Raji (cell line): ENCODE measurements around the gene RELL1.

Experiments used
- POLR2A ChIP-seq: IDR thresholded peaks from 2 replicates; pipeline ENCODE4 v1.6.1; 2011; ENCODE audit warnings: low read depth, low read length, control low read depth; ENCODE audit not compliant: insufficient read depth

RELL1 gene

GRCh38 chr4:37639551-37640285 lies 46.5 kb downstream of the RELL1 start:
- no peak for TF ChIP-seq POLR2A

DNA sequence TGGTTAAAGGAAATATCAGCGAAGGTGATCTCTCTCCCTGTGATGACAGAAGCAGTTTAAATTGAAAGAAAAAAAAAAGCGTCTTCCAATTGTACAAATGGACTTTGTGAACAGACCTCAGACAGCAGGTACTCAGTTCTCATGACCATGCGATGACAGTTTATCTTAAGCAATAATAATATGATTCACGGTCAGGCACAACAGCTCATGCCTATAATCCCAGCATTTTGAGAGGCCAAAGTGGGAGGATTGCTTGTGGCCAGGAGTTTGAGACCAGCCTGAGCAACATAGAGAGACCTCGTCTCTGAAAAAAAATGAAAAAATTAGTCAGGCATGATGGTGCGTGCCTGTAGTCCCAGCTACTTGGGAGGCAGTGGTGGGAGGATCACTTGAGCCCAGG lies 51.0 kb downstream of the RELL1 start:
- TF ChIP-seq POLR2A, result no peak

DNA sequence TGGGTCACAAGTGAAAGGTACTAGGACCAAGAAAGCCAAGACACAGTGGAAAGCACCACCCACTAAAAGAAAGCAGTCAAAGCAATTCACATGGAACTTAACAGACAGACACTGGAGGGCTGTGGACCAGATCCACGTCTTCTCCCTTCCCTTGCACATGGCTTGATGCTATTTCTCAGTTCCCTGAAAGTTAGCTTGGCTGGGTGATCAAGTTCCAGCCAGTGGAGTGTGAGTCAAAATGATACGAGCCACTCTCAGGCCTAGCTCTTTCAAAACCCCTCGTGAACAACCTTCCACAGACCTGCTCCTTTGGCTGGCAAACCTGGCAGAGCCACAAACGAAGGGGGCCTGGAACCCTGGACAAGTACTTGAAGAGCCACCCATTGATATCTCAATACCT lies 52.0 kb downstream of the RELL1 start:
- TF ChIP-seq POLR2A, result no peak

GRCh38 chr4:37632836-37633235 lies 53.3 kb downstream of the RELL1 start:
- no peak for TF ChIP-seq POLR2A

GRCh38 chr4:37631551-37631950 lies 54.6 kb downstream of the RELL1 start:
- TF ChIP-seq POLR2A, result no peak

GRCh38 chr4:37629713-37630112 lies 56.5 kb downstream of the RELL1 start:
- TF ChIP-seq POLR2A, result no peak

GRCh38 chr4:37628977-37629609 lies 57.1 kb downstream of the RELL1 start:
- TF ChIP-seq POLR2A, result no peak

- TF ChIP-seq POLR2A, result no peak
These were observed 58.9 kb downstream of the RELL1 start for GRCh38 chr4:37627263-37627662.

- no peak for TF ChIP-seq POLR2A
These were observed 60.7 kb downstream of the RELL1 start for GRCh38 chr4:37625499-37625898.

- no peak for TF ChIP-seq POLR2A
These were observed 62.2 kb downstream of the RELL1 start for GRCh38 chr4:37623940-37624339.

- TF ChIP-seq POLR2A, result no peak
These were observed 63.1 kb downstream of the RELL1 start for GRCh38 chr4:37623125-37623524.

DNA sequence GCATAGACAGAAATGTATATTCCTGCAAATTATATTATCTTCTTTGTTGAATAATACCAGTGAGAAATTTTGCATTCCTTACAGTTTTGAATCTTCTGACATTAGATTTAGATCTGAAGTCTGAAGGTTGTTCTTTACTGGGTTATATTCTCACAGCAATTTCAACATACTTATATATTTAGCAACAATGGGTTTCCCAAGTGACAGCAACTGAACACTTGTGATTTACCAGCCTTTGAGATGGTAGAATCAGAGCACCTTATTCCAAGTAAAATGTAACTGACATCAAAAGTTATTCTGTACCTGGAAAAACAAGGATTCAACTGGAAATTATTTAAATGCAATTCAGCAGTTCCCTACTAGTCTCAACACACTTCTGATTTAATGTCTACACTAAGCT lies 66.0 kb downstream of the RELL1 start:
- no peak for TF ChIP-seq POLR2A

DNA sequence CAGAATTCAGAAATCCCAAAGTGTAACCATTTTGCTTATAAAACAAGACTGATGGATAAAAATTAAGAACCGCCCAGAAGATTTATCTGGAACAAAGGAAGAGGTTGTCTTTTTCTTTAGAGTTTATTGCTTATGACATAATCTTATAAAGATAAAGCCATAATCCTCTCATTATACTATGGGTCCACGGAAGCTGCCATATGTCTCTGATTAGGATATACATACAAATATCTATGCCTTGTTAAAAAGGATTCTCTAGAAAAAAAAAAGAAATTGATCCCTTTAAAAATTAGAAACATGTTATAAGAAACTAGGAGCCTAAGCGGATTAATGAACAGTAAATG lies 70.5 kb downstream of the RELL1 start:
- TF ChIP-seq POLR2A, result no peak

DNA sequence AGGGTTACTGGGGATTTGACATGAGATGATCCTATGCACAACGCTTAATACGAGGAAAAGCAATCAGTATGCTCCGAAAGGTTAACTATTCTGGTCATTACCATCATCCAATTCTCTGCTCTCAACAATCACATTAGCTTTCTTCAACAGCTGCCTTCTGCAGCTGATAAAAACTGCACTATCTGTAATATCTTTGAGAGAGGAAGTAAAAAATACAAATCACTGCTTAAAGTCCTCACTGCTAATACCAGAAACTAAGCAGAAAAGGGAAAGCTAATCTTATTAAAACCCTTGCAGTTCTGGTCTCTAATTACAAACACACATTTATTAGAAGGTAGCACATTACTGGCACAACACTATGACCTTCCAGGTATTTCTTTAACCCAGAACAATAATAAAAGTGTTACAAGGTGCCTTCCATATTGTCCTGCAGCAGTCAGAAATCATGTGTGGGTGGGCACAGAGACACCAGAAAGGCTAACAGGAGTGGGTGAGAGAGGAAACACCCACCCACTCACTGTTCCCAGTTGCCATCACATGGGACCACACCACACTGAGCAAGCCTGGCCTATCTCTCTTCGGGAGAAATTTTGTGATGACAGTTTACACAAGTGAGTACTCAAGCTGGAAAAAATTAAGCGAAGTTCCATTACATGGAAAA lies 71.0 kb downstream of the RELL1 start:
- TF ChIP-seq POLR2A, result no peak

- TF ChIP-seq POLR2A, result no peak
These were observed 73.4 kb downstream of the RELL1 start for GRCh38 chr4:37612811-37613210.

DNA sequence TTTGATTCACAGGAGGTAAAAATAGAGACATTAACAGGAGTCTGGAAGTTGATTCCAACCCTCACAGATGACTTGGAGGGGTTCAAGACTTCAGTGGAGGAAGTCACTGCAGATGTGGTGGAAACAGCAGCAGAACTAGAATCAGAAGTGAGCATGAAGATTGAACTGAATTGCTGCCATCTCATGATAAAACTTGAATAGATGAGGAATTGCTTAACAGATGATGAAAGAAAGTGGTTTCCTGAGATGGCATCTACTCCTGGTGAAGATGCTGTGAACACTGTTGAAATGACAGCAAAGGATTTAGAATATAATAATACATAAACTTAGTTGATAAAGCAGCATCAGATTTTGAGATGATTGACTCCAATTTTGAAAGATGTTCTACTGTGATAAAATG lies 76.5 kb downstream of the RELL1 start:
- no peak for TF ChIP-seq POLR2A
